NCI-H526 (cell line): ENCODE measurements around the gene WDR90.

Source experiments
- DNase-seq, 2 experiments: peaks; one replicate each; lab custom pipeline; 2025; lab: John Stamatoyannopoulos, UW

WDR90 gene

GRCh38 chr16:626787-627453 is 22.2 kb upstream of the WDR90 start:
- no peak for DNase-seq

- DNase-seq = no peak
These were observed 21.5 kb upstream of the WDR90 start for GRCh38 chr16:627454-628239.

GRCh38 chr16:628321-629061 is 20.7 kb upstream of the WDR90 start:
- no peak for DNase-seq

DNA sequence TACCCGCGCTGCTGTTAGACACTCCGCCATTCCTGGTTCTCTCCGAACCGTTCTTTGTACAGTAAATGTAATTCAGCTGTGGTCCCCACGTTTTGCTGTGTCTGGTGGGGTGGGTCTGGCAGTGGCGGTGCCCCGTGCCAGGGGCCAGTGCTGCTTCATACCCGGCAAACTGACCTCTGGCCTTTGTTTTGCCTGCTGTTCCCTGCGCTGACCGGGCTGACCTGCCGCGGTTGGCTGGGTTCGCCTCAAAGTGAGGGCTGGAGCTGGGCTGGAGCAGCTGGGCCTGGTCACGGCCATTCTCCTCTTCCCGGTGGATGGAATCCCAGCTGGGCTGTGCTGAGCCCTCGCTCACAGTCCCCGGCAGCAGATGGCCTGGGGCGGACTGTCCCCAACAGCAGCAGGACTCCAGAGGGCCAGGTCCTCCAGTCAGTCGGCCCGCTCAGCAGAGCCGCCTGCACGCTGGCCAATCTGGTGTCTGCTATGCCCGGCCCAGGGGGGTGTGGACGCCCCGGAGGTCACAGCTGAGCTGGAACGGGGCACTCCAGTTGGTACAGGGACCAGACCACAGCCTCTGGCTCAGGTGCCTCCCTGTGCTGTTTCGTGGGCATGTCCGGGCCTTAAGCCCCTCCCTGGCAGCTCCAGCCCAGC is 19.9 kb upstream of the WDR90 start:
- DNase-seq = no peak

DNA sequence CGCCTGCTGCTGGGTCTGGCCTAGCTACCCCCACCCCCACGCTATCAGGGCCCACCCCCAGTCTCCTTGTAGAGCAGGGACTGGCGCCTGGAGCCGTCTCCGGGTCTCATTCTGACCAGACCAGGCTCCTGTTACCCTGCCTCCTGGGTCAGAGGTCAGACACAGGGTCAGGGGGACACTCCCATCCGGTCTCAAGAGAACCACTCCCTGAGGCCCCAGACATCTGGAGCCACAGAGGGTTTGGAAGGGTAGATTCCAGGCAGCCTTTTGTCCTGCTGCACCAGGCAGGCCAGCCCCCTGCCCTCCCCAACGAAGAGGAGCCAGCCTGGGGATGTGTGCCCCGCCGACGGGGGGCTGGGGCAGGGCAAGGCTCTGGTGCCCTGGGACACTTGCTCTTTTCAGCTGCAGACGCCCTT is 19.3 kb upstream of the WDR90 start:
- no peak for DNase-seq

GRCh38 chr16:630249-630814 is 18.8 kb upstream of the WDR90 start:
- no peak for DNase-seq

GRCh38 chr16:630815-631405 is 18.3 kb upstream of the WDR90 start, which contains the start of gene WFIKKN1:
Gene WFIKKN1 (plus strand): TSS chr16:630985. CDS start chr16:631254, 269 bp downstream.
- peak in 1 of 2 experiments; percentile 22 for DNase-seq

GRCh38 chr16:631808-632358 is 17.3 kb upstream of the WDR90 start:
- DNase-seq = no peak

GRCh38 chr16:632486-633335 is 16.5 kb upstream of the WDR90 start:
- DNase-seq = no peak

DNA sequence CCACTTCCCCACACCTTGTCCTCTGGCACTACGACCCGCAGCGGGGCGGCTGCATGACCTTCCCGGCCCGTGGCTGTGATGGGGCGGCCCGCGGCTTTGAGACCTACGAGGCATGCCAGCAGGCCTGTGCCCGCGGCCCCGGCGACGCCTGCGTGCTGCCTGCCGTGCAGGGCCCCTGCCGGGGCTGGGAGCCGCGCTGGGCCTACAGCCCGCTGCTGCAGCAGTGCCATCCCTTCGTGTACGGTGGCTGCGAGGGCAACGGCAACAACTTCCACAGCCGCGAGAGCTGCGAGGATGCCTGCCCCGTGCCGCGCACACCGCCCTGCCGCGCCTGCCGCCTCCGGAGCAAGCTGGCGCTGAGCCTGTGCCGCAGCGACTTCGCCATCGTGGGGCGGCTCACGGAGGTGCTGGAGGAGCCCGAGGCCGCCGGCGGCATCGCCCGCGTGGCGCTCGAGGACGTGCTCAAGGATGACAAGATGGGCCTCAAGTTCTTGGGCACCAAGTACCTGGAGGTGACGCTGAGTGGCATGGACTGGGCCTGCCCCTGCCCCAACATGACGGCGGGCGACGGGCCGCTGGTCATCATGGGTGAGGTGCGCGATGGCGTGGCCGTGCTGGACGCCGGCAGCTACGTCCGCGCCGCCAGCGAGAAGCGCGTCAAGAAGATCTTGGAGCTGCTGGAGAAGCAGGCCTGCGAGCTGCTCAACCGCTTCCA is 15.7 kb upstream of the WDR90 start:
- no peak for DNase-seq

- DNase-seq = no peak
These were observed 15.0 kb upstream of the WDR90 start for GRCh38 chr16:634051-634670.

DNA sequence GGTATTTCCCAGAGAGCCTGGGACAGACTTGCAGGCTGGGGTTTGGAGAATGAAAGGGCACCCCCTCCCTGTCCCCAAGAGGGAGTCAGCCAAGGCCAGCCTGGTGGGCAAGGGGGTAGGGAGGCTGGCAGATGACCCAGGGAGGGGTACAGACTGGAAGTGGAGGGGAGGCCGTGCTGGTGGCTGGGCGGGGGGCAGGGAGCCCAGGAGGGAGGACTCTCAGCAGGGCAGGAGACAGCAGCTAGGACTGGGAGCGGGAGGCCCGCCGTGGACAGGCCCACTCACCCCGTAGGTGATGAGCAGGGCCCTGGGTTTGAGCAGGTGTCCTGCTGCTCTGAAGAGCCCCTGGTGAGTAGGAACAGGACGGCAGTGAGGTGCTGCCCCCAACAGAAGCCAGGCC is 14.2 kb upstream of the WDR90 start:
- no peak for DNase-seq

- no peak for DNase-seq
These were observed 13.5 kb upstream of the WDR90 start for GRCh38 chr16:635573-636205.

GRCh38 chr16:636206-637080 is 12.7 kb upstream of the WDR90 start, which contains the start of gene METTL26:
Gene METTL26 (minus strand): TSS chr16:636305. CDS start chr16:636290, 15 bp downstream.
- peak; percentile 82 to 94 for DNase-seq

DNA sequence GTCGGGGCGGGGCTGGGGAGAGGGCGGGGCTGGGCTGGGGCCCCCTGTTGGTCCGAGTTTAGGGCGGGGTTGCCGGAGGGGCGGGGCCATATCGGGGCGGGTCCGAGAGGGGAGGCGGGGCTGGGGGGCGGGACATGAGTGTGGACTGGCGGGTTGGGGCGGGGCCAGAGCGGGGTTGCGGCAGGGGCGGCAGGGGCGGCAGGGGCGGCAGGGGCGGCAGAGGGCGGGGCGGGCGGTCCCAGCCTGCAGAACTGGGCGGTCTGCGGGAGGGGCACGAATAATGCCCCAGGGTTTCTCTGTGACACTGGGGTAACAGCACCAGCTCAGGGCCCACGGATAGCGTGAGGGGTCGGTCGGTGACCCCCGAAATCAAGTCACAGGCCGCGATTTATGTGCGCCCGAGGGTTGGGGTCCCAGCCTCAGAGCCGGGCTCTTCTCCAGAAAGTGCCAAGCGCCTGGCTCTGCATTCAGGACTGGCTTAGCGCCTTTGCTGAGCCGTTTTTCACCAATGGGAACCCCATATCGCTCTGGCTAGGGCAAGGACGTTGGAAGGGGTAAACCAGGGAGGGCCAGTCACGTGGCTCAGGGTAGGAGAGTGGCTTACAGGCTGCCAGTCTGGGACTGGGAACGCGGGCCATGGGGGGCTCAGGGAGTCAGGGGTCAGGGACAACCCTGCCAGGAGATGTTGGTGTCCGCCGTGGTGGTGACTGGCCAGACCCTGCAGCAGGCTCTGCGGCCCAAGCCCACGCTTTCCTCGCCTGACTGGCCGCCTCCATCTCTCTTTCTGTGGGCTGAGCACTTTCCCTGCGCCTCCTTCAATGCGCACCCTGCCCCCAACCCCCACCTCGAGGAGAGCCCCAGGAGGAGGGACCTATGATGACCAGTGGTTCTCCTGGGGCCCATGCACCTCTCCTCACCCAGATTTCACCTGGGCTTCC is 11.8 kb upstream of the WDR90 start:
- peak in 1 of 2 experiments; percentile 59 for DNase-seq

DNA sequence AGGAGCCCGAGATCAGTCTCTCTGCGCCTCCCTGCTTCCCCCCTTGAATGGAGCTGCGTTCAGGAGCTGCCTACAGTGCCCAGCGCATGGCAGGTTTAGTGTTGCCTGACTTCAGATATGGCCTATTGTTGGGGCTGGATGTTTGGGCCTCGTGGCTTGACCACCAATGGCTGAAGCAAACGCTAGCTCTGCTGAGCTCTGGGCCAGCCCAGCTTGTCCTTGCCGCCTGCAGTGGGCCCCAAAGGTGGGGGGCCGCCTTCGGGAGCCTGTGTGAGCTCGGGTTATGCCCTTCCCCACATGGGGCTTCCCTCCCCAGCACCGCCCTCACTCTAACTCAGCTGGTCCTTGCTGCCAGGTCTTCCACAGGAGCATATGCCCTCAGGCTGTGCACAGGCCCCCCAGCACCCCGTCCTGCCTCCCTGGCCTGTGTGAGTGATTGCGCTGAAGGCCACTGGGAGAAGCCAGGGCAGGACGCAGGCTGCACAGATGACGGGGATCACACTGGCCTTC is 11.1 kb upstream of the WDR90 start:
- DNase-seq = no peak
